ENCODE results near the gene GPS1.

GRCh38 chr17:82012261-82012639 is 39.4 kb upstream of the GPS1 start:
- TF ChIP-seq EP300 (IDR thresholded peaks at IDR 0.05; ENCODE audit: borderline replicate concordance in 1 of 2, low read depth in 1 of 2, low read length in 1 of 2) (no peak), FOXJ3 (CRISPR knock-in tag; IDR thresholded peaks at IDR 0.05) (no peak), POLR2AphosphoS5 (IDR thresholded peaks at IDR 0.05; ENCODE audit: low read depth, low read length) (no peak)
- TF ChIP-seq, protein P1, sequence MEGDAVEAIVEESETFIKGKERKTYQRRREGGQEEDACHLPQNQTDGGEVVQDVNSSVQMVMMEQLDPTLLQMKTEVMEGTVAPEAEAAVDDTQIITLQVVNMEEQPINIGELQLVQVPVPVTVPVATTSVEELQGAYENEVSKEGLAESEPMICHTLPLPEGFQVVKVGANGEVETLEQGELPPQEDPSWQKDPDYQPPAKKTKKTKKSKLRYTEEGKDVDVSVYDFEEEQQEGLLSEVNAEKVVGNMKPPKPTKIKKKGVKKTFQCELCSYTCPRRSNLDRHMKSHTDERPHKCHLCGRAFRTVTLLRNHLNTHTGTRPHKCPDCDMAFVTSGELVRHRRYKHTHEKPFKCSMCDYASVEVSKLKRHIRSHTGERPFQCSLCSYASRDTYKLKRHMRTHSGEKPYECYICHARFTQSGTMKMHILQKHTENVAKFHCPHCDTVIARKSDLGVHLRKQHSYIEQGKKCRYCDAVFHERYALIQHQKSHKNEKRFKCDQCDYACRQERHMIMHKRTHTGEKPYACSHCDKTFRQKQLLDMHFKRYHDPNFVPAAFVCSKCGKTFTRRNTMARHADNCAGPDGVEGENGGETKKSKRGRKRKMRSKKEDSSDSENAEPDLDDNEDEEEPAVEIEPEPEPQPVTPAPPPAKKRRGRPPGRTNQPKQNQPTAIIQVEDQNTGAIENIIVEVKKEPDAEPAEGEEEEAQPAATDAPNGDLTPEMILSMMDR (IDR thresholded peaks at IDR 0.05) = no peak

Data from SK-N-SH (cell line).